Measurements from ENCODE around the gene CCNI. TPM values are rescaled to one million over a fixed set of nuclear protein-coding genes. Genes with fewer than 3 reads are reported as not detected.

CCNI gene
- total RNA-seq, 1 donor from 2014 or later, result 511 TPM

DNA sequence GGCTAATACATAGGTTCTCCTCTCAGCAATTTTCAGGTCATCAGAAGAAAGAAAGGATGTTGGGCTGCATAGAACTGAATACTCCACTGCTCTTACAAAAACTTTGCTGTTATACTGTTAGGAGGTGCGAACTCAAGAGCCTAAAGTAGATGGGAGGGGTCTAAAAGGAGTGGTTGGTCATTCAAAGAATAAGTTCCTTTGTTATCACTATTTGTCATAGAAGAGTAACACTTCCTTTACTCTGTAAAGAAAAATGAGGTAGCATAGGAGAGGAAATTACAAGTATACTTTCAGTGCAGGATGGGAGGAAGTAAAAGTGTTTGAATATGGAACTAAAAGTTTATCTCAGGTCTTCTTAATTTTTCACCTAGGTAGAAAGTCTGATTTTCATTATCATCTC is 61.5 kb downstream of the CCNI start:
- H3K4me1 Mint-ChIP-seq, result peaks cover 8% of the 10 kb centered on the region
- H3K4me1 ChIP-seq, result no peaks in the 10 kb centered on the region
- peaks cover 9% of the 10 kb centered on the region for H3K36me3 ChIP-seq

DNA sequence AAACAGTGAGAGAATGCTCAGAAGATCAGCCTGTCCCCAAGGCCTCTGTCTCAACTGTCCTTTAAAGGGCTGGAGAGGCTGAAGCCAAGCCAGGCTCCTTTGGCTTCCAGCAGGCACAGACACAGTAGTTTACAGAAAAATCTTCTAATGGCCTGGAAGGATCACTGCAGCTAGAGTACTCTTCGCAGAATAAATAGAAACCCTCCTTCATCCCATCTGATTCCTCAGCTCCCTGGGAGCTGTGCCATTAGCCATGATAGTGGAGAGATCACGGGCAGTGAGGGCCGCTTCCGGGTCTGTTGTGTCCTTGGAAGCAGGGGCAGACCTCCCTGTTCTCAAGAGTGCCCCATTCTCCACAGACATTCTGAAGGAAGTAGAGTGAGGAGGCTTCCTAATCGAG is 63.1 kb downstream of the CCNI start:
- Histone ChIP-seq H3K4me1 (peaks cover 7% of the 10 kb centered on the region), H4K20me1 (ENCODE audit: low read depth) (peaks cover 8% of the 10 kb centered on the region), H3K9ac (no peak overlapping the region), H3K9me3 (ENCODE audit: low read depth) (no peaks in the 10 kb centered on the region), H3K36me3 (peaks cover 9% of the 10 kb centered on the region), H3F3A (ENCODE audit: low read depth) (no peaks in the 10 kb centered on the region), H3K79me2 (ENCODE audit: low read depth) (no peaks in the 10 kb centered on the region), H3K4me2 (no peak overlapping the region), H2AFZ (replicated peaks) (no peak overlapping the region), H3K27me3 (no peaks in the 10 kb centered on the region), H3K27ac (no peak overlapping the region), H3K4me3 (no peak overlapping the region)
- H3K36me3 Mint-ChIP-seq, result peaks cover 51% of the 10 kb centered on the region
- H3K4me1 Mint-ChIP-seq, result peaks cover 14% of the 10 kb centered on the region
- no peaks in the 10 kb centered on the region for H3K9me3 Mint-ChIP-seq
- no peak overlapping the region for H3K27ac Mint-ChIP-seq
- no peak for DNase-seq (ENCODE audit: low spot score)
- TF ChIP-seq, protein P1, sequence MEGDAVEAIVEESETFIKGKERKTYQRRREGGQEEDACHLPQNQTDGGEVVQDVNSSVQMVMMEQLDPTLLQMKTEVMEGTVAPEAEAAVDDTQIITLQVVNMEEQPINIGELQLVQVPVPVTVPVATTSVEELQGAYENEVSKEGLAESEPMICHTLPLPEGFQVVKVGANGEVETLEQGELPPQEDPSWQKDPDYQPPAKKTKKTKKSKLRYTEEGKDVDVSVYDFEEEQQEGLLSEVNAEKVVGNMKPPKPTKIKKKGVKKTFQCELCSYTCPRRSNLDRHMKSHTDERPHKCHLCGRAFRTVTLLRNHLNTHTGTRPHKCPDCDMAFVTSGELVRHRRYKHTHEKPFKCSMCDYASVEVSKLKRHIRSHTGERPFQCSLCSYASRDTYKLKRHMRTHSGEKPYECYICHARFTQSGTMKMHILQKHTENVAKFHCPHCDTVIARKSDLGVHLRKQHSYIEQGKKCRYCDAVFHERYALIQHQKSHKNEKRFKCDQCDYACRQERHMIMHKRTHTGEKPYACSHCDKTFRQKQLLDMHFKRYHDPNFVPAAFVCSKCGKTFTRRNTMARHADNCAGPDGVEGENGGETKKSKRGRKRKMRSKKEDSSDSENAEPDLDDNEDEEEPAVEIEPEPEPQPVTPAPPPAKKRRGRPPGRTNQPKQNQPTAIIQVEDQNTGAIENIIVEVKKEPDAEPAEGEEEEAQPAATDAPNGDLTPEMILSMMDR (IDR thresholded peaks at IDR 0.05), result no peak
- TF ChIP-seq EZH2phosphoT487 (IDR thresholded peaks at IDR 0.05), result no peak
- TF ChIP-seq EZH2 (IDR thresholded peaks at IDR 0.05), result no peak
- no peak overlapping the region for H3K4me3 Mint-ChIP-seq
- H3K27me3 Mint-ChIP-seq (ENCODE audit: insufficient read depth, low read depth), result peaks cover 2% of the 10 kb centered on the region

More for the DNA sequence above, 61.5 kb downstream of the CCNI start:
- H3K4me2 ChIP-seq, result no peak overlapping the region
- H2AFZ ChIP-seq (replicated peaks), result no peak overlapping the region
- no peak overlapping the region for H3K27ac ChIP-seq
- Mint-ChIP-seq H3K27ac (no peak overlapping the region), H3K27me3 (ENCODE audit: insufficient read depth, low read depth) (peaks cover 2% of the 10 kb centered on the region), H3K4me3 (no peak overlapping the region), H3K9me3 (no peaks in the 10 kb centered on the region), H3K36me3 (peaks cover 45% of the 10 kb centered on the region)
- no peaks in the 10 kb centered on the region for H3K79me2 ChIP-seq (ENCODE audit: low read depth)
- TF ChIP-seq EZH2 (IDR thresholded peaks at IDR 0.05) (no peak), EZH2phosphoT487 (IDR thresholded peaks at IDR 0.05) (no peak)
- TF ChIP-seq, protein P1 (IDR thresholded peaks at IDR 0.05), result no peak
- no peaks in the 10 kb centered on the region for H3F3A ChIP-seq (ENCODE audit: low read depth)
- no peaks in the 10 kb centered on the region for H3K9me3 ChIP-seq (ENCODE audit: low read depth)
- no peak overlapping the region for H3K9ac ChIP-seq
- DNase-seq (ENCODE audit: low spot score), result no peak
- H3K27me3 ChIP-seq, result no peaks in the 10 kb centered on the region
- no peak overlapping the region for H3K4me3 ChIP-seq
- peaks cover 8% of the 10 kb centered on the region for H4K20me1 ChIP-seq (ENCODE audit: low read depth)

DNA sequence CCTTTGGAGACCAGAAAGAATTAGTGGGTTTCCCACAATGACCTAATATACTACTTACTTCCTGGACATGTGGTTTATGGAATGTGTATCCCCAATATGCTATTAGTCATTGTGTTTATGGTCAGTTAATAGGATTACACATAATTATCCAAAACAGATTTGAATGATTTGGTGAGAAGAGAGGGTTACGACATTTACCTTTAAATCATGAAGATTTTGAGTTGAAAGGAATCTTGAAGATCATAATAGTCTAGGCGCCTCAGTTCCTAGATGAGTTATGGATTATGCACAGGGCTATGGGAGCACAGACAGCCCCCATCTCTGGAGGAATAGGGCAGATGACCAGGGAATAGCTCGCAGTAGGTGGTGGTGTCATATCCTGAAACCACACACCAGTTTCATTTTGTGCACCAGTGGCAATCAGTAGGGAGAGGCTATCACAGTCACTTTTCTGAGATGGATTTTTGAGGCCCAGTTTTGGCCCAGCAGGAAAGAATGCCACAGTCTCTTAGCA is 64.9 kb downstream of the CCNI start:
- Histone ChIP-seq H3F3A (ENCODE audit: low read depth) (peaks cover 6% of the 10 kb centered on the region), H3K36me3 (no peaks in the 10 kb centered on the region), H3K9me3 (ENCODE audit: low read depth) (no peaks in the 10 kb centered on the region), H3K27me3 (no peaks in the 10 kb centered on the region), H3K27ac (no peak overlapping the region), H3K4me2 (no peak overlapping the region), H4K20me1 (ENCODE audit: low read depth) (peaks cover 8% of the 10 kb centered on the region), H3K4me1 (peaks cover 14% of the 10 kb centered on the region), H3K4me3 (no peak overlapping the region), H3K9ac (no peak overlapping the region), H2AFZ (replicated peaks) (no peak overlapping the region), H3K79me2 (ENCODE audit: low read depth) (no peaks in the 10 kb centered on the region)
- H3K36me3 Mint-ChIP-seq, result peaks cover 54% of the 10 kb centered on the region
- no peak for DNase-seq (ENCODE audit: low spot score)
- peaks cover 2% of the 10 kb centered on the region for H3K27me3 Mint-ChIP-seq (ENCODE audit: insufficient read depth, low read depth)
- H3K9me3 Mint-ChIP-seq, result no peaks in the 10 kb centered on the region
- no peak overlapping the region for H3K4me3 Mint-ChIP-seq
- H3K4me1 Mint-ChIP-seq, result peaks cover 24% of the 10 kb centered on the region
- no peak for TF ChIP-seq EZH2 (IDR thresholded peaks at IDR 0.05)
- H3K27ac Mint-ChIP-seq, result no peak overlapping the region

DNA sequence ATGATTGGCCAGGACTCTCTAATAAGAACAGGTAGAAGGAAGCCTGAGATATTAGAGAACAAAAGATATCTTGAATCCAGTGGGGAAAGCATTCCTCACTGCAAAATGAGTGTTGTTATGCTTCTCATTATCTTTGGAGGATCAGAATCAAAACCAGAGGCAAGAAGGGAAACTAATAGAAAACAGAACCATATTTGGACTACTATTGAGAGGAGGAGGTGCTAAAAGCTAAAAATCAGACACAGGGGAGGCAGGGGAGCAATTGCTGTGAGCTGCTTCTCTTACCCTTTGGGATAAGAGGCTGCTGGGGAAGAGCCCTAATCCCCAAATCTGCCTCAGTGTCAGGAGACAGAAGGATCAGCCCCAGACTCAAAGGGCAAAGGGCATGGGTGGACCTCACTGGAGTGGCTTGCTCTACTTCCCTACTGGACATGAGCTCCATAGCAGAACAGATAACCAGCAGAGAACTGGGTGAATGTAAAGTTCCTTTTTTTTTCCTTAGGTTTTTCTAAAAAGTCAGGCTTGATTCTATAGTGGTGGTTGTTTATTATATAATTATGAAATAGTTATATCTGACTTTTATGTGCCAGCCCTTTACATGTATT is 66.2 kb downstream of the CCNI start:
- no peak overlapping the region for H3K27ac Mint-ChIP-seq
- no peak for DNase-seq (ENCODE audit: low spot score)
- no peaks in the 10 kb centered on the region for H3K9me3 ChIP-seq (ENCODE audit: low read depth)
- H3K9me3 Mint-ChIP-seq, result no peaks in the 10 kb centered on the region
- peaks cover 21% of the 10 kb centered on the region for H3K4me1 Mint-ChIP-seq
- no peak overlapping the region for H3K4me2 ChIP-seq
- H3K27me3 ChIP-seq, result no peaks in the 10 kb centered on the region
- peaks cover 2% of the 10 kb centered on the region for H3K27me3 Mint-ChIP-seq (ENCODE audit: insufficient read depth, low read depth)
- H4K20me1 ChIP-seq (ENCODE audit: low read depth), result peaks cover 8% of the 10 kb centered on the region
- H3K9ac ChIP-seq, result no peak overlapping the region
- H3K4me1 ChIP-seq, result peaks cover 14% of the 10 kb centered on the region
- H3K36me3 ChIP-seq, result no peaks in the 10 kb centered on the region
- no peak overlapping the region for H3K27ac ChIP-seq
- H2AFZ ChIP-seq (replicated peaks), result no peak overlapping the region
- TF ChIP-seq EZH2 (IDR thresholded peaks at IDR 0.05), result no peak
- TF ChIP-seq, protein P1 (IDR thresholded peaks at IDR 0.05), result no peak
- no peak for TF ChIP-seq EZH2phosphoT487 (IDR thresholded peaks at IDR 0.05)
- no peak overlapping the region for H3K4me3 ChIP-seq
- H3F3A ChIP-seq (ENCODE audit: low read depth), result peaks cover 6% of the 10 kb centered on the region
- peaks cover 48% of the 10 kb centered on the region for H3K36me3 Mint-ChIP-seq
- no peaks in the 10 kb centered on the region for H3K79me2 ChIP-seq (ENCODE audit: low read depth)
- no peak overlapping the region for H3K4me3 Mint-ChIP-seq

Measured in neural progenitor cell (in vitro differentiated cells).